Measurements from ENCODE around the gene LZTR1.

Gene LZTR1

GRCh38 chr22:21041937-21042336 lies 59.8 kb downstream of the LZTR1 start:
- no peaks in the 10 kb centered on the region for H3K36me3 ChIP-seq (replicated peaks; ENCODE audit: low read depth, low read length)
- no peaks in the 10 kb centered on the region for H3K9me3 ChIP-seq (ENCODE audit: insufficient read depth, low read length)
- peaks cover 23% of the 10 kb centered on the region for H3K27me3 ChIP-seq (ENCODE audit: low read depth, low read length)
- no peaks in the 10 kb centered on the region for H3K79me2 ChIP-seq (ENCODE audit: low read length)
- no peak overlapping the region for H3K27ac ChIP-seq (ENCODE audit: low read length)
- TF ChIP-seq CTCF (IDR thresholded peaks at IDR 0.05; ENCODE audit: low read depth, low read length) (no peak), EZH2phosphoT487 (IDR thresholded peaks at IDR 0.05; ENCODE audit: low read depth) (no peak)
- no peak overlapping the region for H3K9ac ChIP-seq (ENCODE audit: low read length)
- H3K4me1 ChIP-seq (ENCODE audit: low read length), result peaks cover 10% of the 10 kb centered on the region
- no peak overlapping the region for H3K4me3 ChIP-seq (ENCODE audit: low read length)
- no peak overlapping the region for H3K4me2 ChIP-seq (ENCODE audit: low read length)
- no peaks in the 10 kb centered on the region for H4K20me1 ChIP-seq (ENCODE audit: insufficient read depth, low read length)
- H2AFZ ChIP-seq (ENCODE audit: low read depth, low read length), result no peak overlapping the region

DNA sequence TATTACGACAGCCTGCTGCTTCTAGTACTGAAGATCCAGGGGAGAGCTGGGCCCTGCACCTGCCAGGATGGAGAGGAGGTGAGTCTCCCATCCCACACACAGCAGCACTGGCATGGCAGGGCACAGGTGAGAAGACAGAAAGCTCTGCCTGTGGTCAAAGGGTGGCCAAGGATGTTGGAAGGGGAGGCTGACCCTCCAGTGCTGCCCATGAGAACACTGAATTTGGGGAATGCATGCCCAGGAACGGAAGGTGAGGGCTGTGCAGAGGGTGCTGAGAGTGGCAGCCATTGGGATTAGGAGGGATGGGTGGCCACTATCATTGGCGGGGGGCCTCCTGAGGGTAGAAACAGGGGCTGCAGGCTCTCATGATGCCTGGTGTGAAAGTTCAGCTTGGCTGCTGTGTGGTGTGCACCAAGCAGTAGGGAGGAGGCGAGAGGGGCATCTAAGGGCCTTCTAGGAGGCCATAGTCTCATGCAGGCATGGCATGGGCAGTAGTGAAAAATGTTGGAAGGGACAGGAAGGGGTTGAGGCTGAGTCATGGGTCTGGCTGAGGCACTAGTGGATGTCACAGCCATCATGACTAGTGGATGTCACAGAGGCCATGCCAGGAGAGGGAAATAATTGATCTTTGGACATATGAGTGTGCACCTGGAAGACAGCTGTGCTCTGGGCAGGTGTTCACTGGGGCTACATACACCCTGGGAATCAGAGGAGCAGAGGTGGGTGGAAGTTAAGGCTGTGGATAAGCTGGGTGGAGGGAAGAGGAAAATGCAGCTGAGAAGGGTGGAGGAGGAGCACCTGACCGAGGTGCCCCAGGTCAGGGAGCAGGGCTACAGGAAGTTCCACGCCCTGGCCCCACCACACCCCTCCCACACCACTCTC lies 61.1 kb downstream of the LZTR1 start:
- H3K27ac ChIP-seq (ENCODE audit: low read length), result no peak overlapping the region
- no peak overlapping the region for H3K4me3 ChIP-seq (ENCODE audit: low read length)
- peaks cover 10% of the 10 kb centered on the region for H3K4me1 ChIP-seq (ENCODE audit: low read length)
- no peak overlapping the region for H3K9ac ChIP-seq (ENCODE audit: low read length)
- TF ChIP-seq EZH2phosphoT487 (IDR thresholded peaks at IDR 0.05; ENCODE audit: low read depth), result no peak
- no peak for TF ChIP-seq CTCF (IDR thresholded peaks at IDR 0.05; ENCODE audit: low read depth, low read length)
- H3K36me3 ChIP-seq (replicated peaks; ENCODE audit: low read depth, low read length), result no peaks in the 10 kb centered on the region
- no peaks in the 10 kb centered on the region for H4K20me1 ChIP-seq (ENCODE audit: insufficient read depth, low read length)
- H3K27me3 ChIP-seq (ENCODE audit: low read depth, low read length), result peaks cover 19% of the 10 kb centered on the region
- H2AFZ ChIP-seq (ENCODE audit: low read depth, low read length), result no peak overlapping the region
- no peaks in the 10 kb centered on the region for H3K79me2 ChIP-seq (ENCODE audit: low read length)
- H3K9me3 ChIP-seq (ENCODE audit: insufficient read depth, low read length), result no peaks in the 10 kb centered on the region
- H3K4me2 ChIP-seq (ENCODE audit: low read length), result no peak overlapping the region

DNA sequence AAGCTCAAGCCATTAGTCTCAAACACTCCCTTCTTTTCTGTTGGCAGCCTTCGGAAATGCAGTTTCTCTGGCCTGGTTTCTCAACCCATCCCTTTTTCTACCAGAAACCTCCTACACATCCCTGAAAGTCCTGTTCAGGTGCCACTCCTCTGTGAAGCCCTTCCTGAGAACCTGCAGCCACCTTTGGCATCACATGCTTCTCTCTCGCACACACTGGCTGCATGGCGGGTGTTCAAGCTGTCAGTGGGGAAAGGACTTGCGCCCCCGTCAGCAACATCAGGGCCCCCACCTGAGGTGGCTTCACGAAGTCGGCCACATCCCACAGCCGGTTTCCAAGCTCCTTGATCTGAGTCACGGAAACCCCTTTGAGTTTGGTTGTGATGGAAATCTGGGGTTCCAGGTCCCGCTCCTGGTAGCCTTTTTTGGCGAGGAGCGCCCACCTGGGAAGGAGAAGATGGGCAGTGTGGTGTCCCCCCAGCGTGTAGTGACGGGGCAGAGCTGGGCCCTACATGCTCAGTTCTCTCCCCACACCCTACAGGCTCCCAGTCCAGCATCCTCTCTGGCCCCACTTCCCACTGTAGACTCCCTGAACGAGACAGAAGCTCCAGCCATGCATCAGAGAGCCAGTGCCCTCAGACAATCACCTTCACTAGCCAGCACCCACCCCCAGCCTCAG lies 61.9 kb downstream of the LZTR1 start:
- H4K20me1 ChIP-seq (ENCODE audit: insufficient read depth, low read length), result no peaks in the 10 kb centered on the region
- no peak overlapping the region for H3K4me2 ChIP-seq (ENCODE audit: low read length)
- no peaks in the 10 kb centered on the region for H3K9me3 ChIP-seq (ENCODE audit: insufficient read depth, low read length)
- no peaks in the 10 kb centered on the region for H3K36me3 ChIP-seq (replicated peaks; ENCODE audit: low read depth, low read length)
- H3K4me1 ChIP-seq (ENCODE audit: low read length), result peaks cover 10% of the 10 kb centered on the region
- H3K27me3 ChIP-seq (ENCODE audit: low read depth, low read length), result peaks cover 16% of the 10 kb centered on the region
- no peaks in the 10 kb centered on the region for H3K79me2 ChIP-seq (ENCODE audit: low read length)
- TF ChIP-seq EZH2phosphoT487 (IDR thresholded peaks at IDR 0.05; ENCODE audit: low read depth), result no peak
- no peak for TF ChIP-seq CTCF (IDR thresholded peaks at IDR 0.05; ENCODE audit: low read depth, low read length)
- no peak overlapping the region for H3K9ac ChIP-seq (ENCODE audit: low read length)
- no peak overlapping the region for H2AFZ ChIP-seq (ENCODE audit: low read depth, low read length)
- no peak overlapping the region for H3K27ac ChIP-seq (ENCODE audit: low read length)
- no peak overlapping the region for H3K4me3 ChIP-seq (ENCODE audit: low read length)

GRCh38 chr22:21044931-21045584 lies 63.0 kb downstream of the LZTR1 start:
- Histone ChIP-seq H3K36me3 (replicated peaks; ENCODE audit: low read depth, low read length) (no peaks in the 10 kb centered on the region), H3K9me3 (ENCODE audit: insufficient read depth, low read length) (no peaks in the 10 kb centered on the region), H3K79me2 (ENCODE audit: low read length) (no peaks in the 10 kb centered on the region), H3K4me1 (ENCODE audit: low read length) (peaks cover 10% of the 10 kb centered on the region), H3K4me2 (ENCODE audit: low read length) (peak overlapping the region; percentile 75), H4K20me1 (ENCODE audit: insufficient read depth, low read length) (no peaks in the 10 kb centered on the region), H3K27ac (ENCODE audit: low read length) (no peak overlapping the region), H3K9ac (ENCODE audit: low read length) (no peak overlapping the region), H3K27me3 (ENCODE audit: low read depth, low read length) (peaks cover 16% of the 10 kb centered on the region), H3K4me3 (ENCODE audit: low read length) (peak overlapping the region; percentile 73), H2AFZ (ENCODE audit: low read depth, low read length) (peak overlapping the region; percentile 45; the same call in 1 of the 2 replicates)
- TF ChIP-seq EZH2phosphoT487 (IDR thresholded peaks at IDR 0.05; ENCODE audit: low read depth) (no peak), CTCF (IDR thresholded peaks at IDR 0.05; ENCODE audit: low read depth, low read length) (no peak)
